ENCODE data around the gene LRRC70.

The LRRC70 gene

DNA sequence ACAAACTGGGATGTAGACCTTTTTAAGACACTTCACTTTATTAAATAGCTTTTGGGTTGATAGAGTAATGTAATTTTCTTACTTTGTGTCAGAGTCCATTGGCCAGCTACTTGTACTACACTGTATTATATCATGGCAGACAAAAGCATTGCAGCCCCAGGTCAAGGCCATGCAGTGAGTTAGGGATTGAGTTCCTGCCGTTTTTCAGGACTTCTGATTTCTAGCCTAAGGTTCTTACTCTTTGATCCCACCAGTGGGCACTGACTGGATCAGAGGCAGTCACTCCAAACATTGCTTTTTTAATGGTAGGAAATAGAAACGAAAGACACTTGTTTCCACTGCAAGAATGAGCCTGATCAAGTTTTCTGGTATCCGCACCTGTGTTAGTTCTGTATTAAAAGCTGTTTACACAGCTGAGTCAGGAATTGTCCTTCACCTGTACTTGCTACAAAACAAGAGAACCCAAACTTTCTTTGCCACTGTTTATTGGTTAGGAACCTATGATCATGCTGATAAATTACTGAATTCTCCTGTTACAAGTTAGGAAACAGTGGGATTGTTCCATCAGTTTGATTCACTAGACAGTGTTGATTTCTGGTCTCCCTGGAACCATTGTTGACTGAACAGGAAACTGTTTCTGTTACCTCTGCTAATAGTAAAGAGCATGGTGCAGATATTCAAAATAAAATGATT, 22.1 kb downstream of the LRRC70 start:
- no peaks in the 10 kb centered on the region for H3K9me3 Mint-ChIP-seq
- no peak overlapping the region for H3K4me3 Mint-ChIP-seq
- no peaks in the 10 kb centered on the region for H3K27me3 Mint-ChIP-seq (ENCODE audit: low read depth, poor library complexity)
- DNase-seq: no peak
- no peaks in the 10 kb centered on the region for H3K36me3 Mint-ChIP-seq (ENCODE audit: low read depth)
- no peaks in the 10 kb centered on the region for H3K4me1 Mint-ChIP-seq
- no peak overlapping the region for H3K27ac Mint-ChIP-seq
- TF ChIP-seq, protein P1, sequence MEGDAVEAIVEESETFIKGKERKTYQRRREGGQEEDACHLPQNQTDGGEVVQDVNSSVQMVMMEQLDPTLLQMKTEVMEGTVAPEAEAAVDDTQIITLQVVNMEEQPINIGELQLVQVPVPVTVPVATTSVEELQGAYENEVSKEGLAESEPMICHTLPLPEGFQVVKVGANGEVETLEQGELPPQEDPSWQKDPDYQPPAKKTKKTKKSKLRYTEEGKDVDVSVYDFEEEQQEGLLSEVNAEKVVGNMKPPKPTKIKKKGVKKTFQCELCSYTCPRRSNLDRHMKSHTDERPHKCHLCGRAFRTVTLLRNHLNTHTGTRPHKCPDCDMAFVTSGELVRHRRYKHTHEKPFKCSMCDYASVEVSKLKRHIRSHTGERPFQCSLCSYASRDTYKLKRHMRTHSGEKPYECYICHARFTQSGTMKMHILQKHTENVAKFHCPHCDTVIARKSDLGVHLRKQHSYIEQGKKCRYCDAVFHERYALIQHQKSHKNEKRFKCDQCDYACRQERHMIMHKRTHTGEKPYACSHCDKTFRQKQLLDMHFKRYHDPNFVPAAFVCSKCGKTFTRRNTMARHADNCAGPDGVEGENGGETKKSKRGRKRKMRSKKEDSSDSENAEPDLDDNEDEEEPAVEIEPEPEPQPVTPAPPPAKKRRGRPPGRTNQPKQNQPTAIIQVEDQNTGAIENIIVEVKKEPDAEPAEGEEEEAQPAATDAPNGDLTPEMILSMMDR (IDR thresholded peaks at IDR 0.05): no peak

DNA sequence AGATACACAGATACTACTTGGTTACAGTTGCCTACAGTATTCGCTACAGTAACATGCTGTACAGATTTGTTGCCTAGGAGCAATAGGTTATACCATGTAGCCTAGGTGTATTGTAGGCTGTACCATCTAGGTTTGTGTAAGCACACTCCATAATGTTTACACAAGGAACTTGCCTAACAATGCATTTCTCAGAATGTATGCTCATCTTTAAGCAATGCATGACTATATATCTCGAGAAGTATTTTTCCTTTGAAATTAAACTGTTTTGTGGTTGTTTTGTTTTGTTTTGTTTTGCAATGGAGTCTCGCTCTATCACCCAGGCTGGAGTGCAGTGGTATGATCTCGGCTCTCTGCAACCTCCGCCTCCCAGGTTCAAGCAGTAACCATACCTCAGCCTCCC, 25.3 kb downstream of the LRRC70 start:
- Mint-ChIP-seq H3K36me3 (ENCODE audit: low read depth) (peaks cover 17% of the 10 kb centered on the region), H3K4me3 (no peak overlapping the region), H3K4me1 (no peaks in the 10 kb centered on the region), H3K27ac (no peak overlapping the region), H3K27me3 (ENCODE audit: low read depth, poor library complexity) (no peaks in the 10 kb centered on the region), H3K9me3 (no peaks in the 10 kb centered on the region)
- DNase-seq: no peak
- TF ChIP-seq, protein P1 (IDR thresholded peaks at IDR 0.05): no peak

DNA sequence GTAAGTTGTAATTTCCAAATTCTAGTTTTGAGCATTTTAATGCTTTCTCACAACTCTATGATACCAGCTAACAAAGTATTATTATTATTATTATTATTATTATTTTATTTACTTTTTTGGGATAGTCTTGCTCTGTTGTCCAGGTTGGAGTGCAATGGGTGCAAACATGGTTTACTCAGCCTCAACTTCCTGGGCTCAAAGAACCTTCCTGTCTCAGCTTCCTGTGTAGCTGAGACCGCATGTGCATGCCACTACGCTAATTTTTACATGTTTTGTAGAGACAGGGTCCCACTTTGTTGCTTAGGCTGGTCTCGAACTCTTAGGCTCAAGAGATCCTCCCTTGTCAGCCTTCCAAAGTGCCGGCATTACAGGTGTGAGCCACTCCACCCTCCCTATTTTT, 27.0 kb downstream of the LRRC70 start:
- TF ChIP-seq, protein P1 (IDR thresholded peaks at IDR 0.05): no peak
- Mint-ChIP-seq H3K27ac (no peak overlapping the region), H3K36me3 (ENCODE audit: low read depth) (peaks cover 27% of the 10 kb centered on the region), H3K9me3 (no peaks in the 10 kb centered on the region), H3K4me3 (no peak overlapping the region), H3K27me3 (ENCODE audit: low read depth, poor library complexity) (no peaks in the 10 kb centered on the region), H3K4me1 (no peaks in the 10 kb centered on the region)
- no peak for DNase-seq

DNA sequence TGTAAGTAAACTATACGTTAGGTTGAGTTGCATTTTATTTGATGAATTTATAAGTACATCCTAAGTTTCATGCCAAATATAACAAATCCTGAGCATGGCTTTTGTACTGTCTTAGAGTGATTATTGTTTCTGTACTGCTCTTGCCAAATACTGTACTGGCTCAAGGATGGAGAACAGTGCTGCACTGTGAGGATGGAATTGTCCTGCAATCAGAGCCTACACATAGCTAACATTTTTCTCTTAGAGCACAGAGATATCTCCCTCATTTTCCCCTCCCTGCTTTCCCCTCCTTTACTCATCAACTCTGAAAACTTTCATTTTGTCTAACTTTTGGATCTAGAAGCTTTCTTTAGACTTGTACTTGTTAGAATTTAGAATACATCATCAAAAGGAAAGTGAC, 28.3 kb downstream of the LRRC70 start:
- H3K27ac Mint-ChIP-seq: no peak overlapping the region
- H3K9me3 Mint-ChIP-seq: no peaks in the 10 kb centered on the region
- TF ChIP-seq, protein P1 (IDR thresholded peaks at IDR 0.05): no peak
- H3K4me3 Mint-ChIP-seq: no peak overlapping the region
- no peak for DNase-seq
- peaks cover 27% of the 10 kb centered on the region for H3K36me3 Mint-ChIP-seq (ENCODE audit: low read depth)
- no peaks in the 10 kb centered on the region for H3K4me1 Mint-ChIP-seq
- no peaks in the 10 kb centered on the region for H3K27me3 Mint-ChIP-seq (ENCODE audit: low read depth, poor library complexity)

DNA sequence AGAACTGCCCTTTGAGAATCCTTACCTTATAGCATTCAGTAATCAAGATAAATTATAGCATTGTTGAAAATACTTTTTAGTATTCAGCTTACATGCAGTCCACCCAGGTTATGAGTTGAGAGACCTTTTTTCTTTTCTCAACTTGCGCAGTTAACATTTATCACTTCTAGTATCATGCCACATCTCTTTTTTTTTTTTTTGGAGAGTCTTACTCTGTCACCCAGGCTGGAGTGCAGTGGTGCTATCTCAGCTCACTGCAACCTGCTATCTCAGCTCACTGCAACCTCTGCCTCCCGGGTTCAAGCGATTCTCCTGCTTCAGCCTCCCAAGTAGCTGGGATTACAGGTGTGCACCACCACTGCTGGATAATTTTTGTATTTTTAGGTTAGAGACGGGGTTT, 29.0 kb downstream of the LRRC70 start:
- H3K9me3 Mint-ChIP-seq: no peaks in the 10 kb centered on the region
- H3K27me3 Mint-ChIP-seq (ENCODE audit: low read depth, poor library complexity): no peaks in the 10 kb centered on the region
- H3K36me3 Mint-ChIP-seq (ENCODE audit: low read depth): peaks cover 27% of the 10 kb centered on the region
- no peaks in the 10 kb centered on the region for H3K4me1 Mint-ChIP-seq
- TF ChIP-seq, protein P1 (IDR thresholded peaks at IDR 0.05): no peak
- H3K4me3 Mint-ChIP-seq: no peak overlapping the region
- H3K27ac Mint-ChIP-seq: no peak overlapping the region
- no peak for DNase-seq
